Epithelial cell of esophagus (primary cell): ENCODE results near the gene ZFP3.
"Not testable (repeated sequence)": the region's sequence is repeated elsewhere in the genome, so short reads cannot be mapped to it uniquely, and the experiment has no call there.

Experiments used
- DNase-seq: peaks from one replicate; pipeline ENCODE4 v3.0.0; 2010; ENCODE audit warnings: low read depth
- H3K4me3 ChIP-seq: 2 replicates; pipeline ENCODE4 v1.5.1; 2011; ENCODE audit warnings: mild to moderate bottlenecking, low read length, control low read depth
- CTCF ChIP-seq: IDR thresholded peaks from 2 replicates; pipeline ENCODE4 v1.5.1; 2011; ENCODE audit warnings: low read depth, mild to moderate bottlenecking, low read length, control low read depth, inconsistent platforms; ENCODE audit not compliant: insufficient read depth; ENCODE audit errors: missing control alignments

Gene ZFP3

GRCh38 chr17:5121186-5121841, 43.0 kb downstream of the ZFP3 start:
- no peak for DNase-seq
- no peak for TF ChIP-seq CTCF
- no peak overlapping the region for H3K4me3 ChIP-seq

GRCh38 chr17:5122056-5122455, 43.8 kb downstream of the ZFP3 start:
- not testable (repeated sequence) for DNase-seq, H3K4me3 ChIP-seq

- no peak for DNase-seq
- TF ChIP-seq CTCF: no peak
- H3K4me3 ChIP-seq: peak overlapping the region; percentile 31
These were observed 44.5 kb downstream of the ZFP3 start for GRCh38 chr17:5122586-5123342.

GRCh38 chr17:5123343-5124124, 45.3 kb downstream of the ZFP3 start:
- H3K4me3 ChIP-seq: no peak overlapping the region
- no peak for TF ChIP-seq CTCF

GRCh38 chr17:5124125-5124760, 46.0 kb downstream of the ZFP3 start:
- DNase-seq, H3K4me3 ChIP-seq: not testable (repeated sequence)

More at GRCh38 chr17:5123343-5124124, 45.3 kb downstream of the ZFP3 start:
- no peak for DNase-seq

- DNase-seq, H3K4me3 ChIP-seq: not testable (repeated sequence)
These were observed 46.6 kb downstream of the ZFP3 start for GRCh38 chr17:5124896-5125295.

- no peak overlapping the region for H3K4me3 ChIP-seq
- DNase-seq: no peak
- TF ChIP-seq CTCF: no peak
These were observed 48.6 kb downstream of the ZFP3 start for GRCh38 chr17:5126719-5127488.

GRCh38 chr17:5127910-5128309, 49.6 kb downstream of the ZFP3 start:
- H3K4me3 ChIP-seq: no peak overlapping the region
- TF ChIP-seq CTCF: no peak
- DNase-seq: no peak

- not testable (repeated sequence) for H3K4me3 ChIP-seq, DNase-seq
These were observed 50.1 kb downstream of the ZFP3 start for GRCh38 chr17:5128387-5128786.
